Esophagus muscularis mucosa (tissue), 4 donors: ENCODE measurements around the gene TSPAN6.

Experiments used
- EP300 ChIP-seq: sonication (generic); formaldehyde crosslinking; IDR thresholded peaks from one replicate; pipeline ENCODE4 v1.6.1; 2017; ENCODE audit warnings: antibody characterized with exemption
- POLR2A ChIP-seq: fragments of 450-650 bp; IDR thresholded peaks from one replicate; pipeline ENCODE4 v1.6.1; 2017; ENCODE audit warnings: antibody characterized with exemption, moderate library complexity, mild to moderate bottlenecking, low read depth
- TF ChIP-seq, protein P1 (sequence below), 3 experiments: fragments of 200-600 bp in 2 of 3; fragments of 450-650 bp in 1 of 3; sonication (generic) in 2 of 3; IDR thresholded peaks; one replicate each; pipeline ENCODE4 v1.5.1; 2017 to 2019; ENCODE audit warnings: antibody characterized with exemption in 3 of 3, mild to moderate bottlenecking in 2 of 3, moderate library complexity in 1 of 3

DNA sequence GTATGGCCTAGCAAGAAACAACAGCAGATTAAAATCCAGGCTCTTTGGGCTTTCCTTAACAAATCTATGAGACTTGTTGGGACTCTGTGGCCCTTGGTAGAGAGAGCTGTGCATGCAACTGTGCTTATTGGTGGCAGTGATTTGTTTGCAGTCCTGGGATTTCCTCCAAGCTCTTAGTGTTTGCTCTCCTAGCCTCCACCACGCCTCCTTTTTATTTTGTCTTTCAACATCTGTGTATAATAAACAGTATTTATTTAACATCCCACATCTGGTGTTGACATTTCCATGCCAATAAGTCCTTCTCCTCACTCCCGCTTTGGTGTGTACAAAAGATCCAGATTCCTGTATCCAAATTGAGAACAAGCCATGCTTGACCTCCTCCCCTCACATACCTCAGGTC lies 48.7 kb downstream of the TSPAN6 start:
- TF ChIP-seq POLR2A: no peak
- TF ChIP-seq, protein P1, sequence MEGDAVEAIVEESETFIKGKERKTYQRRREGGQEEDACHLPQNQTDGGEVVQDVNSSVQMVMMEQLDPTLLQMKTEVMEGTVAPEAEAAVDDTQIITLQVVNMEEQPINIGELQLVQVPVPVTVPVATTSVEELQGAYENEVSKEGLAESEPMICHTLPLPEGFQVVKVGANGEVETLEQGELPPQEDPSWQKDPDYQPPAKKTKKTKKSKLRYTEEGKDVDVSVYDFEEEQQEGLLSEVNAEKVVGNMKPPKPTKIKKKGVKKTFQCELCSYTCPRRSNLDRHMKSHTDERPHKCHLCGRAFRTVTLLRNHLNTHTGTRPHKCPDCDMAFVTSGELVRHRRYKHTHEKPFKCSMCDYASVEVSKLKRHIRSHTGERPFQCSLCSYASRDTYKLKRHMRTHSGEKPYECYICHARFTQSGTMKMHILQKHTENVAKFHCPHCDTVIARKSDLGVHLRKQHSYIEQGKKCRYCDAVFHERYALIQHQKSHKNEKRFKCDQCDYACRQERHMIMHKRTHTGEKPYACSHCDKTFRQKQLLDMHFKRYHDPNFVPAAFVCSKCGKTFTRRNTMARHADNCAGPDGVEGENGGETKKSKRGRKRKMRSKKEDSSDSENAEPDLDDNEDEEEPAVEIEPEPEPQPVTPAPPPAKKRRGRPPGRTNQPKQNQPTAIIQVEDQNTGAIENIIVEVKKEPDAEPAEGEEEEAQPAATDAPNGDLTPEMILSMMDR (IDR thresholded peaks at IDR 0.05): no peak
- no peak for TF ChIP-seq EP300
